ENCODE results near the gene RERE.

RERE gene

GRCh38 chr1:8591569-8591968, 225.9 kb downstream of the RERE start:
- Histone ChIP-seq H3K36me3 (ENCODE audit: control insufficient read depth, low read length) (0 out of 2 replicates have a peak, but pooled peaks cover 2% of the 10 kb centered on the region), H3K9me2 (replicated peaks; ENCODE audit: control insufficient read depth, low read length) (no peaks in the 10 kb centered on the region), H3K4me3 (ENCODE audit: low read length) (no peak overlapping the region), H3F3A (ENCODE audit: control insufficient read depth, insufficient read depth) (no peaks in the 10 kb centered on the region), H3K79me2 (ENCODE audit: control insufficient read depth, low read length) (0 out of 2 replicates have a peak, but pooled peaks cover 3% of the 10 kb centered on the region), H3K4me2 (ENCODE audit: low read length) (no peak overlapping the region), H3K4me1 (ENCODE audit: control insufficient read depth, low read length) (no peaks in the 10 kb centered on the region), H4K20me1 (ENCODE audit: control insufficient read depth, insufficient read depth, low read depth, low read length) (peaks cover 5% of the 10 kb centered on the region; the same call in 1 of the 2 replicates), H3K27ac (ENCODE audit: low read depth, low read length) (no peak overlapping the region), H3K9me3 (ENCODE audit: control insufficient read depth, insufficient read depth, low read length) (no peaks in the 10 kb centered on the region), H3K27me3 (ENCODE audit: control insufficient read depth, low read length) (no peaks in the 10 kb centered on the region)
- TF ChIP-seq EZH2phosphoT487 (IDR thresholded peaks at IDR 0.05; ENCODE audit: borderline replicate concordance, low read length) = no peak
- TF ChIP-seq CTCF (IDR thresholded peaks at IDR 0.05; ENCODE audit: low read depth, low read length, poor library complexity, severe bottlenecking) = no peak

- Histone ChIP-seq H4K20me1 (ENCODE audit: control insufficient read depth, insufficient read depth, low read depth, low read length) (peaks cover 5% of the 10 kb centered on the region; the same call in 1 of the 2 replicates), H3K36me3 (ENCODE audit: control insufficient read depth, low read length) (0 out of 2 replicates have a peak, but pooled peaks cover 2% of the 10 kb centered on the region), H3K79me2 (ENCODE audit: control insufficient read depth, low read length) (0 out of 2 replicates have a peak, but pooled peaks cover 3% of the 10 kb centered on the region)
Observed at GRCh38 chr1:8590721-8591351, 226.6 kb downstream of the RERE start.

GRCh38 chr1:8589571-8589970, 227.9 kb downstream of the RERE start:
- 0 out of 2 replicates have a peak, but pooled peaks cover 3% of the 10 kb centered on the region for H3K79me2 ChIP-seq (ENCODE audit: control insufficient read depth, low read length)
- no peaks in the 10 kb centered on the region for H3K4me1 ChIP-seq (ENCODE audit: control insufficient read depth, low read length)
- H3K9me3 ChIP-seq (ENCODE audit: control insufficient read depth, insufficient read depth, low read length) = no peaks in the 10 kb centered on the region
- H4K20me1 ChIP-seq (ENCODE audit: control insufficient read depth, insufficient read depth, low read depth, low read length) = peaks cover 5% of the 10 kb centered on the region; the same call in 1 of the 2 replicates
- no peaks in the 10 kb centered on the region for H3F3A ChIP-seq (ENCODE audit: control insufficient read depth, insufficient read depth)
- no peak overlapping the region for H3K27ac ChIP-seq (ENCODE audit: low read depth, low read length)
- H3K4me3 ChIP-seq (ENCODE audit: low read length) = no peak overlapping the region
- TF ChIP-seq CTCF (IDR thresholded peaks at IDR 0.05; ENCODE audit: low read depth, low read length, poor library complexity, severe bottlenecking) (no peak), EZH2phosphoT487 (IDR thresholded peaks at IDR 0.05; ENCODE audit: borderline replicate concordance, low read length) (no peak)
- no peak overlapping the region for H3K4me2 ChIP-seq (ENCODE audit: low read length)
- no peaks in the 10 kb centered on the region for H3K27me3 ChIP-seq (ENCODE audit: control insufficient read depth, low read length)
- H3K36me3 ChIP-seq (ENCODE audit: control insufficient read depth, low read length) = 0 out of 2 replicates have a peak, but pooled peaks cover 2% of the 10 kb centered on the region
- H3K9me2 ChIP-seq (replicated peaks; ENCODE audit: control insufficient read depth, low read length) = no peaks in the 10 kb centered on the region

More at GRCh38 chr1:8590721-8591351, 226.6 kb downstream of the RERE start:
- Histone ChIP-seq H3K4me2 (ENCODE audit: low read length) (no peak overlapping the region), H3F3A (ENCODE audit: control insufficient read depth, insufficient read depth) (no peaks in the 10 kb centered on the region), H3K27ac (ENCODE audit: low read depth, low read length) (no peak overlapping the region), H3K9me2 (replicated peaks; ENCODE audit: control insufficient read depth, low read length) (no peaks in the 10 kb centered on the region), H3K9me3 (ENCODE audit: control insufficient read depth, insufficient read depth, low read length) (no peaks in the 10 kb centered on the region), H3K4me3 (ENCODE audit: low read length) (no peak overlapping the region), H3K4me1 (ENCODE audit: control insufficient read depth, low read length) (no peaks in the 10 kb centered on the region), H3K27me3 (ENCODE audit: control insufficient read depth, low read length) (no peaks in the 10 kb centered on the region)
- TF ChIP-seq EZH2phosphoT487 (IDR thresholded peaks at IDR 0.05; ENCODE audit: borderline replicate concordance, low read length) = no peak

- no peak overlapping the region for H3K4me2 ChIP-seq (ENCODE audit: low read length)
- no peaks in the 10 kb centered on the region for H3K4me1 ChIP-seq (ENCODE audit: control insufficient read depth, low read length)
- no peaks in the 10 kb centered on the region for H3K36me3 ChIP-seq (ENCODE audit: control insufficient read depth, low read length)
- no peaks in the 10 kb centered on the region for H3F3A ChIP-seq (ENCODE audit: control insufficient read depth, insufficient read depth)
- TF ChIP-seq EZH2phosphoT487 (IDR thresholded peaks at IDR 0.05; ENCODE audit: borderline replicate concordance, low read length) = no peak
- no peak for TF ChIP-seq CTCF (IDR thresholded peaks at IDR 0.05; ENCODE audit: low read depth, low read length, poor library complexity, severe bottlenecking)
- peaks cover 5% of the 10 kb centered on the region; the same call in 1 of the 2 replicates for H4K20me1 ChIP-seq (ENCODE audit: control insufficient read depth, insufficient read depth, low read depth, low read length)
- H3K27ac ChIP-seq (ENCODE audit: low read depth, low read length) = no peak overlapping the region
- H3K79me2 ChIP-seq (ENCODE audit: control insufficient read depth, low read length) = 0 out of 2 replicates have a peak, but pooled peaks cover 3% of the 10 kb centered on the region
- no peaks in the 10 kb centered on the region for H3K9me3 ChIP-seq (ENCODE audit: control insufficient read depth, insufficient read depth, low read length)
- no peak overlapping the region for H3K4me3 ChIP-seq (ENCODE audit: low read length)
- H3K27me3 ChIP-seq (ENCODE audit: control insufficient read depth, low read length) = no peaks in the 10 kb centered on the region
- H3K9me2 ChIP-seq (replicated peaks; ENCODE audit: control insufficient read depth, low read length) = no peaks in the 10 kb centered on the region
Observed at GRCh38 chr1:8587784-8588183, 229.7 kb downstream of the RERE start.
